Keratinocyte (primary cell): ENCODE results near the gene SMC5. TPM values are rescaled to one million over a fixed set of nuclear protein-coding genes. Genes with fewer than 3 reads are reported as not detected.

Experiments
- DNase-seq: peaks from one replicate; pipeline ENCODE4 v3.0.0-alpha.2; 2011; ENCODE audit warnings: low read depth, missing footprints, low spot score
- FAIRE-seq: peaks from 2 replicates; lab custom pipeline; 2011; peaks lifted over from hg19 to GRCh38; lab: Jason Lieb, UNC
- H2AFZ ChIP-seq: 2 replicates; pipeline ENCODE4 v1.6.0; 2012; ENCODE audit warnings: low read length, control low read depth, inconsistent platforms; ENCODE audit not compliant: control insufficient read depth
- H3K27ac ChIP-seq: 2 replicates; pipeline ENCODE4 v1.5.1; 2011; ENCODE audit warnings: low read length; ENCODE audit not compliant: control insufficient read depth, insufficient read depth
- H3K27me3 ChIP-seq: 3 replicates; pipeline ENCODE4 v1.6.0; 2011; ENCODE audit warnings: low read length; ENCODE audit not compliant: control insufficient read depth, insufficient read depth; ENCODE audit errors: extremely low read depth
- H3K36me3 ChIP-seq, 2 experiments: 2 replicates in 1 of 2; 3 replicates in 1 of 2; pipeline ENCODE4 v1.5.1; 2011; ENCODE audit warnings: low read length in 2 of 2, mild to moderate bottlenecking in 1 of 2; ENCODE audit not compliant: control insufficient read depth in 2 of 2, insufficient read depth in 2 of 2; ENCODE audit errors: extremely low read depth in 1 of 2
- H3K4me1 ChIP-seq: 3 replicates; pipeline ENCODE4 v1.5.1; 2011; ENCODE audit warnings: low read length; ENCODE audit not compliant: control insufficient read depth, insufficient read depth; ENCODE audit errors: extremely low read depth
- H3K4me2 ChIP-seq: 3 replicates; pipeline ENCODE4 v1.6.0; 2011; ENCODE audit warnings: low read depth, low read length; ENCODE audit not compliant: control insufficient read depth, insufficient read depth; ENCODE audit errors: extremely low read depth
- H3K4me3 ChIP-seq, 3 experiments: fragments of 200-600 bp in 1 of 3; sonication (generic) in 1 of 3; 2 replicates in 2 of 3; 3 replicates in 1 of 3; pipeline ENCODE4 v1.5.1; 2011 to 2016; ENCODE audit warnings: low read length in 3 of 3, mild to moderate bottlenecking in 3 of 3, control low read depth in 2 of 3, inconsistent platforms in 1 of 3, low read depth in 1 of 3, mixed read lengths in 1 of 3, mixed run types in 1 of 3, moderate library complexity in 1 of 3; ENCODE audit not compliant: control insufficient read depth in 2 of 3, insufficient read depth in 2 of 3; ENCODE audit errors: extremely low read depth in 1 of 3
- H3K79me2 ChIP-seq: 2 replicates; pipeline ENCODE4 v1.6.0; 2012; ENCODE audit warnings: low read length; ENCODE audit not compliant: control insufficient read depth, insufficient read depth
- H3K9ac ChIP-seq: 3 replicates; pipeline ENCODE4 v1.6.0; 2011; ENCODE audit warnings: low read length; ENCODE audit not compliant: control insufficient read depth, insufficient read depth; ENCODE audit errors: extremely low read depth
- H3K9me1 ChIP-seq: 3 replicates; pipeline ENCODE4 v1.6.0; 2011; ENCODE audit warnings: low read length; ENCODE audit not compliant: control insufficient read depth, insufficient read depth; ENCODE audit errors: extremely low read depth
- H3K9me3 ChIP-seq: 2 replicates; pipeline ENCODE4 v1.5.1; 2012; ENCODE audit warnings: low read depth, low read length; ENCODE audit not compliant: control insufficient read depth
- H4K20me1 ChIP-seq: 3 replicates; pipeline ENCODE4 v1.6.0; 2011; ENCODE audit warnings: low read length; ENCODE audit not compliant: control insufficient read depth, insufficient read depth; ENCODE audit errors: extremely low read depth
- EZH2 ChIP-seq: IDR thresholded peaks from one replicate; pipeline ENCODE4 v1.6.1; 2012; ENCODE audit warnings: inconsistent platforms, mild to moderate bottlenecking, low read length, moderate library complexity
- dilution Hi-C: fragments of 300-500 bp; cut with MboI; formaldehyde crosslinking; loops from one replicate; pipeline ENCODE4 v1.7.0; 2020; ENCODE audit warnings: low sequenced_read_pairs; ENCODE audit not compliant: extremely low pct_ligation_motif_present
- polyA plus RNA-seq, 5 experiments: library from polyadenylated mRNA; depleted of rRNA in 3 of 5; stranded (reverse) in 3 of 5; stranded (forward) in 1 of 5; unstranded in 1 of 5; fragments of >200 nt; gene quantifications; 1 replicate in 1 of 5; 2 replicates in 3 of 5; 3 replicates in 1 of 5; pipeline versions ENCODE4 v1.2.1 to v1.2.3, GENCODE V29; 2011 to 2012; ENCODE audit warnings: missing spikeins in 2 of 5, low read depth in 1 of 5, low replicate concordance in 1 of 5
- TF ChIP-seq, protein P1 (sequence below), 3 experiments: IDR thresholded peaks in 1 of 3; conservative IDR thresholded peaks in 1 of 3; optimal IDR thresholded peaks in 1 of 3; 2 replicates in 2 of 3; 3 replicates in 1 of 3; pipeline versions ENCODE3 to v1.5.1; 2011; ENCODE audit warnings: low read length in 3 of 3, mild to moderate bottlenecking in 3 of 3, moderate library complexity in 2 of 3, control low read depth in 1 of 3, inconsistent platforms in 1 of 3; ENCODE audit not compliant: insufficient read depth in 2 of 3; ENCODE audit errors: extremely low read depth in 1 of 3

The SMC5 gene
- polyA plus RNA-seq, 1 donor (not counting 4 experiments of a cell fraction or from before 2014, with no cell fraction given), result 16.5 TPM

DNA sequence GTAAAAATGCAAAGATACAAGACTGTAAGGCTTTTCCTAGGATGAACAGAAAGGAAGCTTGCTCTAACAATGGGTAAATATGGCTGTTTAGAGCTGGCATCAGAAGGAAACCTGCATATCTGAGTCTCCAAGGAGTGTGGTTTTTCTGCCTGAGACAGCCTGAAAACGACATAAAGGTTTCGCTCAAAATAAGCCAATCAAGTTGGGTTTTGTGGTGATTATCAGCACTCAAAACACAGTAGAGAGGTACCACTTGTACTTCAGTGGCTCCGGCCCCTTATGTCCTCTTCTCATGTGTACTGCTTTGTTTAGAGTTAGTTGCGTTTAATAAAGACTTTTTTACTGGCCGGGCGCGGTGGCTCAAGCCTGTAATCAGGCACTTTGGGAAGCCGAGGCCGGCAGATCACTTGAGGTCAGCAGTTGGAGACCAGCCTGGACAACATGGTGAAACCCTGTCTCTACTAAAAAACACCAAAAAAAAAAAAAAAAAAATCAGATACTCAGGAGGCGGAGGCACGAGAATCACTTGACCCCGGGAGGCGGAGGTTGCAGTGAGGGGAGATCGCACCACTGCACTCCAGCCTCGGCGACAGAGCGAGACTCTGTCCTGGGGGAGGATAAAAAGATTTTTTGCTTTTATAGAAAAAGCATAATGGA, 116.3 kb downstream of the SMC5 start:
- H3K27ac ChIP-seq, result no peak overlapping the region
- H3K4me2 ChIP-seq, result no peak overlapping the region
- H4K20me1 ChIP-seq, result no peaks in the 10 kb centered on the region
- TF ChIP-seq, protein P1, sequence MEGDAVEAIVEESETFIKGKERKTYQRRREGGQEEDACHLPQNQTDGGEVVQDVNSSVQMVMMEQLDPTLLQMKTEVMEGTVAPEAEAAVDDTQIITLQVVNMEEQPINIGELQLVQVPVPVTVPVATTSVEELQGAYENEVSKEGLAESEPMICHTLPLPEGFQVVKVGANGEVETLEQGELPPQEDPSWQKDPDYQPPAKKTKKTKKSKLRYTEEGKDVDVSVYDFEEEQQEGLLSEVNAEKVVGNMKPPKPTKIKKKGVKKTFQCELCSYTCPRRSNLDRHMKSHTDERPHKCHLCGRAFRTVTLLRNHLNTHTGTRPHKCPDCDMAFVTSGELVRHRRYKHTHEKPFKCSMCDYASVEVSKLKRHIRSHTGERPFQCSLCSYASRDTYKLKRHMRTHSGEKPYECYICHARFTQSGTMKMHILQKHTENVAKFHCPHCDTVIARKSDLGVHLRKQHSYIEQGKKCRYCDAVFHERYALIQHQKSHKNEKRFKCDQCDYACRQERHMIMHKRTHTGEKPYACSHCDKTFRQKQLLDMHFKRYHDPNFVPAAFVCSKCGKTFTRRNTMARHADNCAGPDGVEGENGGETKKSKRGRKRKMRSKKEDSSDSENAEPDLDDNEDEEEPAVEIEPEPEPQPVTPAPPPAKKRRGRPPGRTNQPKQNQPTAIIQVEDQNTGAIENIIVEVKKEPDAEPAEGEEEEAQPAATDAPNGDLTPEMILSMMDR (optimal IDR thresholded peaks at IDR 0.05 in 1 of 3, IDR thresholded peaks at IDR 0.05 in 1 of 3, conservative IDR thresholded peaks at IDR 0.05 in 1 of 3; ENCODE audit: extremely low read depth in 1 of 3, insufficient read depth in 2 of 3, low read length in 3 of 3), result no peak
- TF ChIP-seq EZH2, result no peak
- no peak overlapping the region for H3K9ac ChIP-seq
- no peaks in the 10 kb centered on the region for H3K36me3 ChIP-seq
- DNase-seq, result no peak
- no peaks in the 10 kb centered on the region for H3K9me3 ChIP-seq
- no peaks in the 10 kb centered on the region for H3K27me3 ChIP-seq
- H3K4me3 ChIP-seq, result no peak overlapping the region
- no peaks in the 10 kb centered on the region for H3K4me1 ChIP-seq
- dilution Hi-C loops, result no loop called here
- FAIRE-seq, result no peak
- H2AFZ ChIP-seq, result no peak overlapping the region
- H3K79me2 ChIP-seq, result no peaks in the 10 kb centered on the region
- no peaks in the 10 kb centered on the region for H3K9me1 ChIP-seq

DNA sequence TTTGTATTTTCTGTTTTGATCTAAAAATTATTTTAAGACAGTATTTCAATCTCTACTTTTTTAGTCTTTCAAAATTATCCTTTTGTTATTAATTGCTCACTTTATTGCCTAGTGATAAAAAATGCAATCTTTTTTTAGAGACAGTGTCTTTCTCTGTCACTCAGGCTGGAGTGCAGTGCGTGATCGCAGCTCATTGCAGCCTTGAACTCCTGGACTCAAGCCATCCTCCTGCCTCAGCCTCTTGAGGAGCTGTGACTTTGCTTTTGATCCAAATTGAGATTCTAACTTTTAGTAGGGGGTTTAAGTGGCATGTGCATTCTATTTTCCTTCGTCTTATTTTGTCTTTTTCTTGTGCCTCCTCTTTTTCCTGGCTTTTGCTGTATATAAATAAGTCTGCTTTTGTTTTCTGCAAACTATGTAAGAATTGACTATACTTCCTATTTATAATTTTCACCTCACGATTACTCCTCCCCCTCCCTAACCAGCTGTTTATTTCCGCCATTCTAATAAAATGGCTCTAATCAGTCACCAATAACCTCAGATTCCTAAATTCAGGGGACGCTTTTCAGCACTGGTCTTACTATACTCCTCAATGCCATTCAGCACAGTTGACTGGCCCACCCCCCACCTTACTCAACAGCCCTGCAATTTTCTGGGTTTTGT, 123.4 kb downstream of the SMC5 start:
- no peaks in the 10 kb centered on the region for H3K27me3 ChIP-seq
- H2AFZ ChIP-seq, result no peak overlapping the region
- no peak overlapping the region for H3K4me2 ChIP-seq
- no peak overlapping the region for H3K27ac ChIP-seq
- H3K4me3 ChIP-seq, result no peak overlapping the region
- FAIRE-seq (no peak), DNase-seq (no peak)
- no peaks in the 10 kb centered on the region for H3K36me3 ChIP-seq
- dilution Hi-C loops, result no loop called here
- no peak overlapping the region for H3K9ac ChIP-seq
- no peaks in the 10 kb centered on the region for H3K79me2 ChIP-seq
- TF ChIP-seq EZH2, result no peak
- TF ChIP-seq, protein P1 (optimal IDR thresholded peaks at IDR 0.05 in 1 of 3, IDR thresholded peaks at IDR 0.05 in 1 of 3, conservative IDR thresholded peaks at IDR 0.05 in 1 of 3; ENCODE audit: extremely low read depth in 1 of 3, insufficient read depth in 2 of 3, low read length in 3 of 3), result no peak
- H3K9me3 ChIP-seq, result no peaks in the 10 kb centered on the region
- H4K20me1 ChIP-seq, result no peaks in the 10 kb centered on the region
- H3K9me1 ChIP-seq, result no peaks in the 10 kb centered on the region
- H3K4me1 ChIP-seq, result no peaks in the 10 kb centered on the region
